Measurements from ENCODE around the gene DCAF16. TPM values are rescaled to one million over a fixed set of nuclear protein-coding genes. Genes with fewer than 3 reads are reported as not detected.

Gene DCAF16
- total RNA-seq, 4 donors from 2014 or later = 28.3 to 36.1 (median 31.9) TPM

DNA sequence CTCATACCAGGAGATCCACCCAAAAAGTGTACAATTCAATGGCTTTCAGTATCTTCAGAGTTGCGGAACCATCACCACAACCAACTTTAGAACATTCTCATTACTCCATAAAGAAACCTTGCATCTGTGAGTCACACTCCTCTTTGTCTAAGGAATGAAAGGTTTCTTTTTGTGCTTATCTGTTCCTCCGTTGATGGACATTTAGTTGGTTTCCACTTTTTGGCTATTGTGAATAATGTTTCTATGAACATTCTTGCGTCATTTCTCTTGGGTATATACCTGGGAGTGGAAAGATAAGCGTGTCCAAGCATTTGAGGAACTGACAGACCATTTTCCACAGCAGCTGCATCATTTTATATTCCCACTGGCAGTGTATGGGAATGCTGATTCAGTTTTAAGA, 39.7 kb downstream of the DCAF16 start:
- no peak for DNase-seq (ENCODE audit: low spot score in 2 of 2)
- 46 to 58% methylated on average over 4 of the region's 4 CpGs for WGBS, 2 donors
- no peak overlapping the region for H3K4me3 ChIP-seq (ENCODE audit: low read depth, poor library complexity, severe bottlenecking)
- intact Hi-C loops (cut with DNase I; ENCODE audit: low total_unique reads) = no loop called here
- TF ChIP-seq POLR2A (IDR thresholded peaks at IDR 0.05) = no peak
- TF ChIP-seq, protein P1, sequence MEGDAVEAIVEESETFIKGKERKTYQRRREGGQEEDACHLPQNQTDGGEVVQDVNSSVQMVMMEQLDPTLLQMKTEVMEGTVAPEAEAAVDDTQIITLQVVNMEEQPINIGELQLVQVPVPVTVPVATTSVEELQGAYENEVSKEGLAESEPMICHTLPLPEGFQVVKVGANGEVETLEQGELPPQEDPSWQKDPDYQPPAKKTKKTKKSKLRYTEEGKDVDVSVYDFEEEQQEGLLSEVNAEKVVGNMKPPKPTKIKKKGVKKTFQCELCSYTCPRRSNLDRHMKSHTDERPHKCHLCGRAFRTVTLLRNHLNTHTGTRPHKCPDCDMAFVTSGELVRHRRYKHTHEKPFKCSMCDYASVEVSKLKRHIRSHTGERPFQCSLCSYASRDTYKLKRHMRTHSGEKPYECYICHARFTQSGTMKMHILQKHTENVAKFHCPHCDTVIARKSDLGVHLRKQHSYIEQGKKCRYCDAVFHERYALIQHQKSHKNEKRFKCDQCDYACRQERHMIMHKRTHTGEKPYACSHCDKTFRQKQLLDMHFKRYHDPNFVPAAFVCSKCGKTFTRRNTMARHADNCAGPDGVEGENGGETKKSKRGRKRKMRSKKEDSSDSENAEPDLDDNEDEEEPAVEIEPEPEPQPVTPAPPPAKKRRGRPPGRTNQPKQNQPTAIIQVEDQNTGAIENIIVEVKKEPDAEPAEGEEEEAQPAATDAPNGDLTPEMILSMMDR (IDR thresholded peaks at IDR 0.05) = no peak

DNA sequence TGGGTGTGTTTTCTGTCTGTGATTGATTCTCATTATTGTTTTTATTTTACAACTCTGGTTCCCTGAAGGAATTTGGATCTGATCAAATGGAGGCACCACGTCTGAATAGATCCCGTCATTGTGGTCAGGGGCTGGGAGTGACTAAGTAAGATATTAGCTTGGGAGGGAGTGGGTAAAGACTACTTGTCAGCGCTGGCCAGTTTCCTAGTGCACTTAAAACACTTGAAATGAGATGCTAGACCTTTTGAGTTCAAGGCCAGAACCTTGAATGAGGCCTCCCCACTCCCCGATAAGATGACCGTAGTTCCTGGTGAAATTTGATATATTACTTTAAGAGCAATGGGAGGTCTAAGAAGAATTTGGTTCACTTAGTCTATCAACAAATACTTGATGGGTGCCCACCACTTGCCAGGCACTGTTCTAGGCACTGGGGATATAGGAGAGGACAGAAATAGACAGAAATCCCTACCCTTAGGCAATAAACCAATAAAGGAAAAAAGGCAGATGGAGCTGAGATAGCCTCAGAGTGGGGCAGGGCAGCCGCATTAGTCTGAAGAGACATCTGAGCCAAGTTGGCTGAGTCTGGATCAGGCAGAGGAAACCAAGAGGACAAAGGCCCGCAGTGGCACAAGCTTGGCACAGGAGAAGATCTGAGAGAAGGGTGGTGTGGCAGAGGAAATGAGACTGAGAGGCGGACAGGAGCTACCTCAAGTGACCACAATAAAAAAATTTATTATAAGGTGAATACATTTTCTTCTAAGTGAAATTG, 41.0 kb downstream of the DCAF16 start:
- no peak for TF ChIP-seq POLR2A (IDR thresholded peaks at IDR 0.05)
- TF ChIP-seq, protein P1 (IDR thresholded peaks at IDR 0.05) = no peak
- intact Hi-C loops (cut with DNase I; ENCODE audit: low total_unique reads) = no loop called here
- H3K4me3 ChIP-seq (ENCODE audit: low read depth, poor library complexity, severe bottlenecking) = no peak overlapping the region
- no peak for DNase-seq (ENCODE audit: low spot score in 2 of 2)
- 44 to 55% methylated on average over 8 of the region's 8 CpGs for WGBS, 2 donors

DNA sequence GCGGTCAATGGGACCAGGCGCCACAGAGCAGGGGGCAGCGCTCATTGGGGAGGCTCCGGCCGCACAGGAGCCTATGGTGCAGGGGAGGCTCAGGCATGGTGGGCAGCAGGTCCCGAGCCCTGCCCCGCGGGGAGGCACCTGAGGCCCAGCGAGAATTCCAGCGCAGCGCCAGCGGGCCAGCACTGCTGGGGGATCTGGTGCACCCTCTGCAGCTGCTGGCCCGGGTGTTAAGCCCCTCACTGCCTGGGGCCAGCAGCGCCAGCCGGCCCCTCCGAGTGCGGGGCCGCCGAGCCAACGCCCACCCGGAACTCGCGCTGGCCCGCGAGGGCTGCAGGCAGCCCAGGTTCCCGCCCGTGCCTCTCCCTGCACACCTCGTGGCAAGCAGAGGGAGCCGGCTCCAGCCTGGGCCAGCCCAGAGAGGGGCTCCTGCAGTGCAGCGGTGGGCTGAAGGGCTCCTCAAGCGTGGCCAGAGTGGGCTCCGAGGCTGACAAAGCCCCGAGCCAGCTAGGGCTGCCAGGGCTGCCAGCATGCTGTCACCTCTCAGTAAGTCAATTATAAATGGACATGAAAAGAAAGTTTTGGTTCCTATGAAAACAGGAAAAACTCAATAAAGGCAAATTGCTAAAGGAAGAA, 43.6 kb downstream of the DCAF16 start:
- H3K4me3 ChIP-seq (ENCODE audit: low read depth, poor library complexity, severe bottlenecking) = no peak overlapping the region
- no peak for TF ChIP-seq POLR2A (IDR thresholded peaks at IDR 0.05)
- TF ChIP-seq, protein P1 (IDR thresholded peaks at IDR 0.05) = no peak
- no peak for DNase-seq (ENCODE audit: low spot score in 2 of 2)
- intact Hi-C loops (cut with DNase I; ENCODE audit: low total_unique reads) = no loop called here
- WGBS, 2 donors = 92 to 96% methylated on average over 6 to 22 of the region's 33 CpGs

DNA sequence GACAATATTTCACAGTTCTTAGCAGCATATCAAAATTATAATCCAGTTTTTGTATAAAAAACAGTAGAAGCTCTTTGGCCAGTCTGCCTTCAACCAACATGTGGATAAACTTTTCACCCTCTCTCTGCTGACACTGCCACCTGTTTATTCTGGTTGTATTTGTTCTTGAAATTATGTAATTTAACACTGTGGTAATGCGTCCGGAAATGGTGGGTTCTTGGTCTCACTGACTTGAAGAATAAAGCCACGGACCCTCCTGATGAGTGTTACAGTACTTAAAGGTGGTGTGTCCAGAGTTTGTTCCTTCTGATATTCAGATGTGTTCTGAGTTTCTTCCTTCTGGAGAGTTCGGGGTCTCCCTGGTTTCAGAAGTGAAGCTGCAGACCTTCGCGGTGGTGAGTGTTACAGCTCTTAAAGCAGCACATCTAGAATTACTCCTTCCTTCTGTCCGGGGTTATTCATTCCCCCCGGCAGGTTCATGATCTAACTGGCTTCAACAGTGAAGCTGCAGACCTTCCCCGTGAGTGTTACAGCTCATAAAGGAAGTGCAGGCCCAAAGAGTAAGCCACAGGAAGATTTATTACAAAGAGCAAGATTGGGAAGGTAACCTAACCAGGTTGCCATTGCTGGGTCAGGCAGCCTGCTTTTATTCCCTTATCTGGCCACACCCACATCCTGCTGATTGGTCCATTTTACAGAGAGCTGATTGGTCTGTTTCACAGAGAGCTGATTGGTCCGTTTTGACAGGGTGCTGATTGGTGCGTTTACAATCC, 44.9 kb downstream of the DCAF16 start:
- intact Hi-C loops (cut with DNase I; ENCODE audit: low total_unique reads) = no loop called here
- no peak overlapping the region for H3K4me3 ChIP-seq (ENCODE audit: low read depth, poor library complexity, severe bottlenecking)
- TF ChIP-seq, protein P1 (IDR thresholded peaks at IDR 0.05) = no peak
- no peak for TF ChIP-seq POLR2A (IDR thresholded peaks at IDR 0.05)
- DNase-seq (ENCODE audit: low spot score in 2 of 2) = no peak
- 82 to 91% methylated on average over 11 of the region's 11 CpGs for WGBS, 2 donors

DNA sequence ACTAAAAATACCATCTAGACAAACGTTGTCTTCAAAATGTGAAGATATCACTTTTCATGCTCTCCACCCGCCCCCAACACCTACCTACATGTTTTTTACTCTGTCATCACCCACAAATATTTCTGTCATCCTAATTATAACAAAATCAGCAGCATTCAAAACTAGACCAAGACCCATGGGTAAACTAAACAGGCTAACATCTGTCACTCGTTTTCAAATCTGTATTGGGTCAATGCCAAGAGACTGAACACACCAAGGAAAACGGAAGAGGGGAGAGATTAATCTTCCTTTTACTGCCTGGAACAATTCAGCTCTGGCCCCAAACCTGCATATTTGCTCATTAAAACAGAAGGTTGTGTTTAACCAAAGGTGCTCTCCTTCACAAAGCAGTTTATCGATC, 46.6 kb downstream of the DCAF16 start:
- no peak for DNase-seq (ENCODE audit: low spot score in 2 of 2)
- H3K4me3 ChIP-seq (ENCODE audit: low read depth, poor library complexity, severe bottlenecking) = no peak overlapping the region
- WGBS, 2 donors = 41 to 43% methylated on average over 5 of the region's 5 CpGs
- intact Hi-C loops (cut with DNase I; ENCODE audit: low total_unique reads) = no loop called here
- TF ChIP-seq, protein P1 (IDR thresholded peaks at IDR 0.05) = no peak
- no peak for TF ChIP-seq POLR2A (IDR thresholded peaks at IDR 0.05)

Data from lower leg skin (tissue), 4 donors.